HepG2 (cell line): ENCODE results near the gene TOMM7. TPM values are rescaled to one million over a fixed set of nuclear protein-coding genes. Genes with fewer than 3 reads are reported as not detected.

Experiments used
- FLYWCH1 ChIP-seq: sonication (generic); formaldehyde crosslinking; IDR thresholded peaks from 2 replicates; pipeline ENCODE4 v1.8.1; 2023; ENCODE audit warnings: mild to moderate bottlenecking, missing genetic modification reagents
- HOXA9 ChIP-seq: sonication (generic); formaldehyde crosslinking; IDR thresholded peaks from 2 replicates; pipeline ENCODE4 v1.8.1; 2022; ENCODE audit warnings: missing genetic modification reagents, mild to moderate bottlenecking, moderate library complexity, borderline replicate concordance
- PRDM15 ChIP-seq: sonication (generic); formaldehyde crosslinking; IDR thresholded peaks from 2 replicates; pipeline ENCODE4 v1.4.0; 2020; ENCODE audit warnings: missing genetic modification reagents
- ZBTB14 ChIP-seq: sonication (generic); formaldehyde crosslinking; IDR thresholded peaks from 2 replicates; pipeline ENCODE4 v1.4.0; 2020; ENCODE audit warnings: missing genetic modification reagents
- polyA plus RNA-seq, 8 experiments: library from polyadenylated mRNA; depleted of rRNA in 3 of 8; stranded (reverse) in 7 of 8; unstranded in 1 of 8; fragments of >200 nt; fragmentation: Illumina TruSeq in 4 of 8; extraction: Trizol in 4 of 8; gene quantifications; 2 replicates each; pipeline versions ENCODE4 v1.2.1 to v1.2.3, GENCODE V29; 2011 to 2016; ENCODE audit warnings: low read depth in 4 of 8, missing spikeins in 1 of 8, mixed read lengths in 1 of 8; ENCODE audit not compliant: insufficient read depth in 1 of 8
- total RNA-seq, 5 experiments: library from RNA; depleted of rRNA; stranded (reverse); fragments of >200 nt; fragmentation: Illumina TruSeq; extraction: Trizol; gene quantifications; 2 replicates each; pipeline ENCODE4 v1.2.3, GENCODE V29; 2016; ENCODE audit warnings: low read depth in 1 of 5
- TF ChIP-seq, protein P1 (sequence below): sonication (generic); formaldehyde crosslinking; conservative IDR thresholded peaks from 2 replicates; pipeline ENCODE4 v1.4.0; 2020; ENCODE audit warnings: missing genetic modification reagents

The TOMM7 gene
- total and polyA plus RNA-seq, 2 of the 13 experiments (the other 11 are each of a cell fraction or from before 2014, with no cell fraction given): 251 to 369 TPM

- TF ChIP-seq, protein P1, sequence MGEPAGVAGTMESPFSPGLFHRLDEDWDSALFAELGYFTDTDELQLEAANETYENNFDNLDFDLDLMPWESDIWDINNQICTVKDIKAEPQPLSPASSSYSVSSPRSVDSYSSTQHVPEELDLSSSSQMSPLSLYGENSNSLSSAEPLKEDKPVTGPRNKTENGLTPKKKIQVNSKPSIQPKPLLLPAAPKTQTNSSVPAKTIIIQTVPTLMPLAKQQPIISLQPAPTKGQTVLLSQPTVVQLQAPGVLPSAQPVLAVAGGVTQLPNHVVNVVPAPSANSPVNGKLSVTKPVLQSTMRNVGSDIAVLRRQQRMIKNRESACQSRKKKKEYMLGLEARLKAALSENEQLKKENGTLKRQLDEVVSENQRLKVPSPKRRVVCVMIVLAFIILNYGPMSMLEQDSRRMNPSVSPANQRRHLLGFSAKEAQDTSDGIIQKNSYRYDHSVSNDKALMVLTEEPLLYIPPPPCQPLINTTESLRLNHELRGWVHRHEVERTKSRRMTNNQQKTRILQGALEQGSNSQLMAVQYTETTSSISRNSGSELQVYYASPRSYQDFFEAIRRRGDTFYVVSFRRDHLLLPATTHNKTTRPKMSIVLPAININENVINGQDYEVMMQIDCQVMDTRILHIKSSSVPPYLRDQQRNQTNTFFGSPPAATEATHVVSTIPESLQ (CRISPR knock-in tag): no peak
- TF ChIP-seq ZBTB14 (CRISPR knock-in tag) (no peak), FLYWCH1 (no peak), PRDM15 (CRISPR knock-in tag) (no peak), HOXA9 (CRISPR knock-in tag) (no peak)
- TF ChIP-seq, all 625 proteins: peak for 3
Measured at GRCh38 chr7:22858640-22859561, 36.3 kb upstream of the TOMM7 start (continued).
